ENCODE data around the gene CD300LF. TPM values are rescaled to one million over a fixed set of nuclear protein-coding genes. Genes with fewer than 3 reads are reported as not detected.

Gene CD300LF
- total RNA-seq (2021) = not detected in 3 replicates
- Bru-seq, nascent RNA = percentile 2 among the genes with signal in this experiment
- long read RNA-seq, experiment 1 = 0 reads
- long read RNA-seq, experiment 2 = 0 reads
- long read RNA-seq, experiment 3 = 0 reads

DNA sequence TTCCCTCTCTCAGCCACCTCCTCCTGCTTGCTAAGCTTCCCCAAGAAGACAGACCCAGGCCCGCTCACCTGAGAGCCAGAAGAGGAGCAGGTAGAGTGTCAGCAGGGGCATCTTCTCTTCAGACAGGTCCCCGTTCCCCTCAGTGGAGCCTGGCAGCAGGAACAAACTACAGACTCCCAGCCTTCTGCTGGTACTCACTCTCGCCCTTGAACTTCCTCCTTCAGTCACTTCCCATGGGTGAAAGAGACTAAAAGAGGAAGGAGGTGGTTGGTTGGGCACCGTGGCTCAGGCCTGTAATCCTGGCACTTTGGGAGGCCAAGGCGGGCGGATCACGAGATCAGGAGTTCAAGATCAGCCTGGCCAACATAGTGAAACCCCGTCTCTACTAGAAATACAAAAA lies at the start of gene CD300LF:
CD300LF (minus strand) TSS at position 168 of the 400 bp plus-strand sequence; CDS start at position 111, 57 bp downstream.
- ChIA-PET CTCF (no interaction called here), POLR2A (no interaction called here)
- Mint-ChIP-seq H3K27me3 (ENCODE audit: low read depth) (no peaks in the 10 kb centered on the region; the same call in none of the 2 replicates), H3K36me3 (no peaks in the 10 kb centered on the region), H3K4me3 (no peak within 1 kb of the TSS), H3K27ac (no peak within 1 kb of the TSS), H3K9me3 (0 out of 2 replicates have a peak, but pooled peaks cover 2% of the 10 kb centered on the region), H3K4me1 (no peaks in the 10 kb centered on the region)
- no peak for TF ChIP-seq GTF2I (CRISPR knock-in tag; conservative IDR thresholded peaks at IDR 0.05)
- TF ChIP-seq, protein P1, sequence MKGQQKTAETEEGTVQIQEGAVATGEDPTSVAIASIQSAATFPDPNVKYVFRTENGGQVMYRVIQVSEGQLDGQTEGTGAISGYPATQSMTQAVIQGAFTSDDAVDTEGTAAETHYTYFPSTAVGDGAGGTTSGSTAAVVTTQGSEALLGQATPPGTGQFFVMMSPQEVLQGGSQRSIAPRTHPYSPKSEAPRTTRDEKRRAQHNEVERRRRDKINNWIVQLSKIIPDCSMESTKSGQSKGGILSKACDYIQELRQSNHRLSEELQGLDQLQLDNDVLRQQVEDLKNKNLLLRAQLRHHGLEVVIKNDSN (CRISPR knock-in tag; IDR thresholded peaks at IDR 0.05) = no peak
- no peak for TF ChIP-seq NFE2L1 (CRISPR knock-in tag; IDR thresholded peaks at IDR 0.05)
- no peak for TF ChIP-seq KAT7 (CRISPR knock-in tag; IDR thresholded peaks at IDR 0.05; ENCODE audit: borderline replicate concordance)
- TF ChIP-seq, protein P2, sequence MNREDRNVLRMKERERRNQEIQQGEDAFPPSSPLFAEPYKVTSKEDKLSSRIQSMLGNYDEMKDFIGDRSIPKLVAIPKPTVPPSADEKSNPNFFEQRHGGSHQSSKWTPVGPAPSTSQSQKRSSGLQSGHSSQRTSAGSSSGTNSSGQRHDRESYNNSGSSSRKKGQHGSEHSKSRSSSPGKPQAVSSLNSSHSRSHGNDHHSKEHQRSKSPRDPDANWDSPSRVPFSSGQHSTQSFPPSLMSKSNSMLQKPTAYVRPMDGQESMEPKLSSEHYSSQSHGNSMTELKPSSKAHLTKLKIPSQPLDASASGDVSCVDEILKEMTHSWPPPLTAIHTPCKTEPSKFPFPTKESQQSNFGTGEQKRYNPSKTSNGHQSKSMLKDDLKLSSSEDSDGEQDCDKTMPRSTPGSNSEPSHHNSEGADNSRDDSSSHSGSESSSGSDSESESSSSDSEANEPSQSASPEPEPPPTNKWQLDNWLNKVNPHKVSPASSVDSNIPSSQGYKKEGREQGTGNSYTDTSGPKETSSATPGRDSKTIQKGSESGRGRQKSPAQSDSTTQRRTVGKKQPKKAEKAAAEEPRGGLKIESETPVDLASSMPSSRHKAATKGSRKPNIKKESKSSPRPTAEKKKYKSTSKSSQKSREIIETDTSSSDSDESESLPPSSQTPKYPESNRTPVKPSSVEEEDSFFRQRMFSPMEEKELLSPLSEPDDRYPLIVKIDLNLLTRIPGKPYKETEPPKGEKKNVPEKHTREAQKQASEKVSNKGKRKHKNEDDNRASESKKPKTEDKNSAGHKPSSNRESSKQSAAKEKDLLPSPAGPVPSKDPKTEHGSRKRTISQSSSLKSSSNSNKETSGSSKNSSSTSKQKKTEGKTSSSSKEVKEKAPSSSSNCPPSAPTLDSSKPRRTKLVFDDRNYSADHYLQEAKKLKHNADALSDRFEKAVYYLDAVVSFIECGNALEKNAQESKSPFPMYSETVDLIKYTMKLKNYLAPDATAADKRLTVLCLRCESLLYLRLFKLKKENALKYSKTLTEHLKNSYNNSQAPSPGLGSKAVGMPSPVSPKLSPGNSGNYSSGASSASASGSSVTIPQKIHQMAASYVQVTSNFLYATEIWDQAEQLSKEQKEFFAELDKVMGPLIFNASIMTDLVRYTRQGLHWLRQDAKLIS (CRISPR knock-in tag; IDR thresholded peaks at IDR 0.05; ENCODE audit: borderline replicate concordance) = no peak
- TF ChIP-seq, protein P3, sequence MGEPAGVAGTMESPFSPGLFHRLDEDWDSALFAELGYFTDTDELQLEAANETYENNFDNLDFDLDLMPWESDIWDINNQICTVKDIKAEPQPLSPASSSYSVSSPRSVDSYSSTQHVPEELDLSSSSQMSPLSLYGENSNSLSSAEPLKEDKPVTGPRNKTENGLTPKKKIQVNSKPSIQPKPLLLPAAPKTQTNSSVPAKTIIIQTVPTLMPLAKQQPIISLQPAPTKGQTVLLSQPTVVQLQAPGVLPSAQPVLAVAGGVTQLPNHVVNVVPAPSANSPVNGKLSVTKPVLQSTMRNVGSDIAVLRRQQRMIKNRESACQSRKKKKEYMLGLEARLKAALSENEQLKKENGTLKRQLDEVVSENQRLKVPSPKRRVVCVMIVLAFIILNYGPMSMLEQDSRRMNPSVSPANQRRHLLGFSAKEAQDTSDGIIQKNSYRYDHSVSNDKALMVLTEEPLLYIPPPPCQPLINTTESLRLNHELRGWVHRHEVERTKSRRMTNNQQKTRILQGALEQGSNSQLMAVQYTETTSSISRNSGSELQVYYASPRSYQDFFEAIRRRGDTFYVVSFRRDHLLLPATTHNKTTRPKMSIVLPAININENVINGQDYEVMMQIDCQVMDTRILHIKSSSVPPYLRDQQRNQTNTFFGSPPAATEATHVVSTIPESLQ (CRISPR knock-in tag; IDR thresholded peaks at IDR 0.05) = no peak
- TF ChIP-seq, protein P4, sequence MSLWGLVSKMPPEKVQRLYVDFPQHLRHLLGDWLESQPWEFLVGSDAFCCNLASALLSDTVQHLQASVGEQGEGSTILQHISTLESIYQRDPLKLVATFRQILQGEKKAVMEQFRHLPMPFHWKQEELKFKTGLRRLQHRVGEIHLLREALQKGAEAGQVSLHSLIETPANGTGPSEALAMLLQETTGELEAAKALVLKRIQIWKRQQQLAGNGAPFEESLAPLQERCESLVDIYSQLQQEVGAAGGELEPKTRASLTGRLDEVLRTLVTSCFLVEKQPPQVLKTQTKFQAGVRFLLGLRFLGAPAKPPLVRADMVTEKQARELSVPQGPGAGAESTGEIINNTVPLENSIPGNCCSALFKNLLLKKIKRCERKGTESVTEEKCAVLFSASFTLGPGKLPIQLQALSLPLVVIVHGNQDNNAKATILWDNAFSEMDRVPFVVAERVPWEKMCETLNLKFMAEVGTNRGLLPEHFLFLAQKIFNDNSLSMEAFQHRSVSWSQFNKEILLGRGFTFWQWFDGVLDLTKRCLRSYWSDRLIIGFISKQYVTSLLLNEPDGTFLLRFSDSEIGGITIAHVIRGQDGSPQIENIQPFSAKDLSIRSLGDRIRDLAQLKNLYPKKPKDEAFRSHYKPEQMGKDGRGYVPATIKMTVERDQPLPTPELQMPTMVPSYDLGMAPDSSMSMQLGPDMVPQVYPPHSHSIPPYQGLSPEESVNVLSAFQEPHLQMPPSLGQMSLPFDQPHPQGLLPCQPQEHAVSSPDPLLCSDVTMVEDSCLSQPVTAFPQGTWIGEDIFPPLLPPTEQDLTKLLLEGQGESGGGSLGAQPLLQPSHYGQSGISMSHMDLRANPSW (CRISPR knock-in tag; conservative IDR thresholded peaks at IDR 0.05; ENCODE audit: low read depth) = no peak
- no peak for TF ChIP-seq MXD4 (CRISPR knock-in tag; IDR thresholded peaks at IDR 0.05; ENCODE audit: borderline replicate concordance)
- TF ChIP-seq, protein P5, sequence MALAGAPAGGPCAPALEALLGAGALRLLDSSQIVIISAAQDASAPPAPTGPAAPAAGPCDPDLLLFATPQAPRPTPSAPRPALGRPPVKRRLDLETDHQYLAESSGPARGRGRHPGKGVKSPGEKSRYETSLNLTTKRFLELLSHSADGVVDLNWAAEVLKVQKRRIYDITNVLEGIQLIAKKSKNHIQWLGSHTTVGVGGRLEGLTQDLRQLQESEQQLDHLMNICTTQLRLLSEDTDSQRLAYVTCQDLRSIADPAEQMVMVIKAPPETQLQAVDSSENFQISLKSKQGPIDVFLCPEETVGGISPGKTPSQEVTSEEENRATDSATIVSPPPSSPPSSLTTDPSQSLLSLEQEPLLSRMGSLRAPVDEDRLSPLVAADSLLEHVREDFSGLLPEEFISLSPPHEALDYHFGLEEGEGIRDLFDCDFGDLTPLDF (CRISPR knock-in tag; IDR thresholded peaks at IDR 0.05) = no peak
- TF ChIP-seq SMAD4 (CRISPR knock-in tag; IDR thresholded peaks at IDR 0.05) = no peak
- no peak for TF ChIP-seq JAZF1 (CRISPR knock-in tag; IDR thresholded peaks at IDR 0.05)
- TF ChIP-seq, protein P6, sequence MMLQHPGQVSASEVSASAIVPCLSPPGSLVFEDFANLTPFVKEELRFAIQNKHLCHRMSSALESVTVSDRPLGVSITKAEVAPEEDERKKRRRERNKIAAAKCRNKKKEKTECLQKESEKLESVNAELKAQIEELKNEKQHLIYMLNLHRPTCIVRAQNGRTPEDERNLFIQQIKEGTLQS (CRISPR knock-in tag; conservative IDR thresholded peaks at IDR 0.05) = no peak
- TF ChIP-seq, protein P7, sequence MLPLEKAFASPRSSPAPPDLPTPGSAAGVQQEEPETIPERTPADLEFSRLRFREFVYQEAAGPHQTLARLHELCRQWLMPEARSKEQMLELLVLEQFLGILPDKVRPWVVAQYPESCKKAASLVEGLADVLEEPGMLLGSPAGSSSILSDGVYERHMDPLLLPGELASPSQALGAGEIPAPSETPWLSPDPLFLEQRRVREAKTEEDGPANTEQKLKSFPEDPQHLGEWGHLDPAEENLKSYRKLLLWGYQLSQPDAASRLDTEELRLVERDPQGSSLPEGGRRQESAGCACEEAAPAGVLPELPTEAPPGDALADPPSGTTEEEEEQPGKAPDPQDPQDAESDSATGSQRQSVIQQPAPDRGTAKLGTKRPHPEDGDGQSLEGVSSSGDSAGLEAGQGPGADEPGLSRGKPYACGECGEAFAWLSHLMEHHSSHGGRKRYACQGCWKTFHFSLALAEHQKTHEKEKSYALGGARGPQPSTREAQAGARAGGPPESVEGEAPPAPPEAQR (CRISPR knock-in tag; IDR thresholded peaks at IDR 0.05) = no peak
- TF ChIP-seq, protein P8, sequence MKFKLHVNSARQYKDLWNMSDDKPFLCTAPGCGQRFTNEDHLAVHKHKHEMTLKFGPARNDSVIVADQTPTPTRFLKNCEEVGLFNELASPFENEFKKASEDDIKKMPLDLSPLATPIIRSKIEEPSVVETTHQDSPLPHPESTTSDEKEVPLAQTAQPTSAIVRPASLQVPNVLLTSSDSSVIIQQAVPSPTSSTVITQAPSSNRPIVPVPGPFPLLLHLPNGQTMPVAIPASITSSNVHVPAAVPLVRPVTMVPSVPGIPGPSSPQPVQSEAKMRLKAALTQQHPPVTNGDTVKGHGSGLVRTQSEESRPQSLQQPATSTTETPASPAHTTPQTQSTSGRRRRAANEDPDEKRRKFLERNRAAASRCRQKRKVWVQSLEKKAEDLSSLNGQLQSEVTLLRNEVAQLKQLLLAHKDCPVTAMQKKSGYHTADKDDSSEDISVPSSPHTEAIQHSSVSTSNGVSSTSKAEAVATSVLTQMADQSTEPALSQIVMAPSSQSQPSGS (CRISPR knock-in tag; IDR thresholded peaks at IDR 0.05; ENCODE audit: borderline replicate concordance, low read depth) = no peak
- TF ChIP-seq FOXP1 (CRISPR knock-in tag; IDR thresholded peaks at IDR 0.05; ENCODE audit: borderline replicate concordance) = no peak
- no peak for TF ChIP-seq TP53 (CRISPR knock-in tag; IDR thresholded peaks at IDR 0.05)
- ATAC-seq (no peak), DNase-seq (ENCODE audit: low spot score) (no peak)
